HG03025 (cell line): Measurements from ENCODE around the gene IQGAP1.

Experiments used
- ATAC-seq: cut with Tn5 transposase; IDR thresholded peaks from one replicate; pipeline ENCODE4 v1.9.1; 2021; ENCODE audit warnings: mild to moderate bottlenecking, moderate library complexity; ENCODE audit not compliant: unreplicated experiment, low FRiP score

IQGAP1 gene

GRCh38 chr15:90365414-90366055 lies 22.5 kb upstream of the IQGAP1 start:
- no peak for ATAC-seq

- no peak for ATAC-seq
Measured at GRCh38 chr15:90367576-90367975, 20.5 kb upstream of the IQGAP1 start.

- no peak for ATAC-seq
Measured at GRCh38 chr15:90375071-90375470, 13.0 kb upstream of the IQGAP1 start.

- no peak for ATAC-seq
Measured at GRCh38 chr15:90376789-90377188, 11.3 kb upstream of the IQGAP1 start.

- ATAC-seq = no peak
Measured at GRCh38 chr15:90379263-90379662, 8.8 kb upstream of the IQGAP1 start.

- no peak for ATAC-seq
Measured at GRCh38 chr15:90381515-90381914, 6.5 kb upstream of the IQGAP1 start.

- no peak for ATAC-seq
Measured at GRCh38 chr15:90382320-90382719, 5.7 kb upstream of the IQGAP1 start.

- ATAC-seq = no peak
Measured at GRCh38 chr15:90386221-90386620, 1.8 kb upstream of the IQGAP1 start.

GRCh38 chr15:90388462-90389380 lies 679 bp downstream of the IQGAP1 start:
- peak; percentile 39 for ATAC-seq

GRCh38 chr15:90389513-90389912 lies 1.5 kb downstream of the IQGAP1 start:
- no peak for ATAC-seq

- ATAC-seq = no peak
Measured at GRCh38 chr15:90393040-90393439, 5.0 kb downstream of the IQGAP1 start.

- ATAC-seq = no peak
Measured at GRCh38 chr15:90394074-90394473, 6.0 kb downstream of the IQGAP1 start.

GRCh38 chr15:90394748-90395442 lies 6.9 kb downstream of the IQGAP1 start:
- no peak for ATAC-seq

- no peak for ATAC-seq
Measured at GRCh38 chr15:90396321-90396720, 8.3 kb downstream of the IQGAP1 start.

GRCh38 chr15:90400005-90400758 lies 12.1 kb downstream of the IQGAP1 start:
- no peak for ATAC-seq

- peak; percentile 96 for ATAC-seq
Measured at GRCh38 chr15:90400759-90401314, 12.8 kb downstream of the IQGAP1 start.

GRCh38 chr15:90401495-90401894 lies 13.5 kb downstream of the IQGAP1 start:
- ATAC-seq = no peak

- no peak for ATAC-seq
Measured at GRCh38 chr15:90402223-90402622, 14.2 kb downstream of the IQGAP1 start.

GRCh38 chr15:90402767-90403166 lies 14.7 kb downstream of the IQGAP1 start:
- no peak for ATAC-seq

- no peak for ATAC-seq
Measured at GRCh38 chr15:90405055-90405607, 17.1 kb downstream of the IQGAP1 start.
